ENCODE data around the gene TENM3.
"Not testable (repeated sequence)": the region's sequence is repeated elsewhere in the genome, so short reads cannot be mapped to it uniquely, and the experiment has no call there.

TENM3 gene

DNA sequence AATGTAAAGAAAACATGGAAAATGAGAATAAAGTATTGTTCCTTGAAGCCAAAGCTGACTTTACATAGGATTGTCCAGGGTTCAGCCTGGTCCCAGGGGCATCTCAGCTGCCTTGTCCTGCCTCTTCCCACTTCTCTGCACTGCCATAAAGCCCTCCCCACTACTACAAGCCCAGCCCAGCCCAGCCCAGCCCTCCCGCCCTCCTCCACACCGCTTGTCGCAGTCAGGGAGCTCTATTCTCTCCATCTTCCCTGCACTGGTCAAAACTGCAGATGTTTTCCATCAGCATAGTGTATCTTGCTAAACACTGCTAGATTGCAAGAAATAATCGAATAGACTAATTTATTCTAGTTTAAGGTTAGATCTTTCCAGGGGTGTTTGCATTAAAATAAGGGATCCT lies 100.3 kb downstream of the TENM3 start:
- no peak for DNase-seq

DNA sequence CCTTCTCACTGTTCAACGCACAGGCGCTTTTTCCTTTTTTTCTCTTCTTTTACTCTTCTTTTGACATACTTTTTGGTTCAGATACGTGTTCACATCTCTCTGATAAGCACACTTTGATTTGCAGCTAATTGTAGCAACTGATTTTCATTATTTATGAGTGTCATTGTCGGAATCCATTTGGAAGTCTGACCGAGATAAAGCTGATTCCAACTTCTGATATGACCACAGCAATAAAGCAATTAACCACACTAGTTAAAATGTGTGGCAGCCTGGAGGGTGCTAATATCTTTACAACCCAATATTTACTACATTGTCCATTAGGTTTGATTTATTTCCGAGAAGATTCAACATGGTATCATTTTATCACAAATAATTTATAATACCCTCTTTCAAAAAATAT lies 101.8 kb downstream of the TENM3 start:
- DNase-seq, result no peak

DNA sequence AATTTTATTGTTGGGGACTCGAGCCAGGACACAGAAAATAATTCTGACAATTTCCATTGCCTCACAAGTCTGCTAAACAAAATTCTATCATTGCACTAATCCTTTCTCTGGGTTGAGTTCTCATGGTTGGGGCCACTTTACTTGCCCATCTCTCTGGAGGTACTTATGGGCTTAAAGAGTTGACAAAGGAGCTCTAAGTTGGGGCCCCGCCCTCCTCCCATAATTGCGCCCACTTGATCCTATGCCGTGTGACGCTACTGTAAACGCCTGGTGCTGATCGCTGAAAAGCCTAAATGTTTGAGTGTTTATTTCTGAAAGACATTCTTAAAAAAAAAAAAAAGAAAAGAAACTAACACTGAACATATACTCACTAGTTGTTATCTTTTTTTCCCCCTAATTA lies 103.0 kb downstream of the TENM3 start:
- no peak for DNase-seq

DNA sequence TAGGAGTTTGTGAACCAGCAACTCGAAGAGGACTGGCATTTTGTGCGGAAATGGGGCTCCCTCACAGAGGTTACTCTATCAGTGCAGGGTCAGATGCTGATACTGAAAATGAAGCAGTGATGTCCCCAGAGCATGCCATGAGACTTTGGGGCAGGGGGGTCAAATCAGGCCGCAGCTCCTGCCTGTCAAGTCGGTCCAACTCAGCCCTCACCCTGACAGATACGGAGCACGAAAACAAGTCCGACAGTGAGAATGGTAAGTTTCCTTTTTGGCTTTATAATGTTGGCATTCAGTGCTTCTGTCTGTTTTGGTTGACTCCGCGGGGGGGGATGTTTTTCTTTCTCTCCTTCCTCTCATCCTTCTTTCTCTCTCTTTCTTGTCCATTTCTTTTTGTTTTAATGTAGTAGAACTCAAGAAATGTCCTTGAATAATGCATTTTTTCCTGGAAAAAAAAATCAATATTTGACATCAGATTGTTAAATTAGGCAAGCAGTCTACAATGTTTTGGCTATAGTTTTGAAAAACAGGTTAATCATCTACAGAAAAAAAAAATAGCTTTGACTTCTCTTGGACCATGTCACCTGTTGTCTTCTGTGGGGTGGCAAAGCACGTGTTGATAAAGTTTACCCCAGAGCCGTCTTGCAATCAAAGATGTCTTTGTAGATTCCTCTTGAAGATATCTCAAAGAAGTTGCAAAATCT lies 103.6 kb downstream of the TENM3 start:
- DNase-seq, result no peak

DNA sequence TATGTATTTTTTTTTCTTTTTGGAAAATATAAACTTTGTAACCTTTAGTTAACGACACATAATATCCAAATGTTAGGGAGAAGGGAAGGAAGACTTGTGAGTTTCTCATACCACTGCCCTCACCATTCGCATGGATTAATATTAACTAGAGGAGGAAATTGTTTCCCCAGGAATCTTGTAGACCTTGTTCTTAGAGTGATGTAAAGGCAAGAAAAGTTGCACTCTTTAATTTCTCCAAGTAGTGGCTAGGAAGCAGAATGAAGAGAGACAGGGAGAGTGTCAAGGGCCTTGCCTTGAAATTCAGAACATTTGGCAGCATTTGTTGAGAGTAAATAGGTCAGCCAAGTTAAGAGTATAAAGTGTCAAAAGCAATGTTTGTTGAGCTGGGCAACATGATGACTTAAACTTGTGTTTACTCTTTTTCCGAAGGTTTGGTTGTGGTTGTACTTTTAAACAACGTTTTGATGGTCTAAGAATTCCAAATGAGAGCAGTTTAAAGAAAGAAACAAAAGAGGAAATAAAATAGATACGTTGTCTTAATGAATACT lies 105.7 kb downstream of the TENM3 start:
- no peak for DNase-seq

DNA sequence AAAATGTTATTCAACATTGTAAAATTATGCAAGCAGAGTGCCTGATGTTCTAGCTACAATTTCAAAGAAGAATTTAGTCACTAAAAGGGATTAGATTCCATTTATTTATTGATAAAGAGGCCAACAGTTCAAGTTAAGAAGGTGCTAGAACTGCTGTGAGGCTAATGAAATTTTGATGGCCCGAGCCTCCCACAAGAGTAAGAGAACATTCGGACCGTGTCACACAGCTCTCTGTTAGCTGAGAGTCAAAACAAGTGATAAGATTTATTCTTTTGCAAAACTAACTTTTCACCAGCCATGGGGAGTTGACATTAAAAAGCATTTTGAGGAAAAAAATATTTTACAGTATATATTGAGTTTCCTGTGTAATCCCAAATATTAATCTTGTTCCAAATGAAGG lies 106.8 kb downstream of the TENM3 start:
- DNase-seq, result no peak

DNA sequence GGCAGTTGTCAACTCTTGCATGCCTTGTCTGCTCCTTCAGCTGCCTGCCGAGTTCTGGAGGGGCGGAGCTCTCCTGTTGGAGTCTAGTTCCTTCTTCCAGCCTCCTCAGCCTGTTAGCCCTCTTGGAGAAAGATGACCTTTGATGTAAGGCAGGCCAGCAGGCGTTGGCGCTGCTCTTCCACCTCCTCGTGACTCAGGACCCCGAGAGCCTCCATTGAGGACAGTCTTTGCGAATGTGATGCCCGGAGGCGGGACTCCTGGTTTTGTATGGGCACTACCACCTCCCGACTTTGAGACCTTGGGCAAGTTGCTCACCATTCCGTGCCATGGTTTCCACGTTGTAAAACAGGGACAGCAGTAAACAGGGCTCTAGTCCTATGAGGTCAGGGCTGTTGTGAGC lies 108.3 kb downstream of the TENM3 start:
- DNase-seq, result no peak

DNA sequence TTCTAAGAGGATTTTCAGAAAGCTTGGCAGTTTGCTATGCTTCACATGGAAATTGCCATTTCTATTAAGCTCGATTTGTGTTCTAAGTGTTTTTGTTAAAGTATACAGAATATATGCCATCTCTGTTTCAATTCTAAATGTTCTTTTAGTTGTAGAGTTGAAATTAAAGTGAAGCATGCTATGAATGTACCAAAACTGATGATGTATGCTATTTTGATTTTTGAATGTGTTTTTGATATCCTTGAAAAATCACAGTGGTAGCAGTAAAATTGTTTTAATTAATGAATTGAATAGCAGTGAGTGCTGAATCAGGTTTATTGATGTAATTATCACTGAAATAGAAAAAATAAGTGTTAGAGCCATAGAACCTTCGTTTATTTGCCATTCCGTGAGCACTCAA lies 110.9 kb downstream of the TENM3 start:
- no peak for DNase-seq

DNA sequence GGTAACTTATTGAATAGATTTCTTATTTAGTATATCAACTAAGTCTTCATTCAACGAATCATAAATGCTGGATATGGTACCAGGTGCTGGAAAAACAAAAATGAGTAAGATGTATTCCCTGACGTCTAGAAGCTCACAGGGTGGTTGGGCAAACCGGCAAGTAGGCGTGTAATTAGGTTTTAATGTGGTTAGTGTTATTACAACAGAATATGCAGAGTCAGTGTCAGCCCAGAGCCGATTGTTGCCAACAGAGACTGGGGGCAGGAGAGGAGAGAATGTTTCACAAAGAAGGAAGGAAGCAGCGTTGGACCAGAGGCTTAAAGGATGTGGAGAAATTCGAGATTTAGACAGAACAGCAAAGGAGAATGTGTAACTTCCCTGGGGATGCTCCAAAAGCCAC lies 111.7 kb downstream of the TENM3 start:
- peak; percentile 14 for DNase-seq

DNA sequence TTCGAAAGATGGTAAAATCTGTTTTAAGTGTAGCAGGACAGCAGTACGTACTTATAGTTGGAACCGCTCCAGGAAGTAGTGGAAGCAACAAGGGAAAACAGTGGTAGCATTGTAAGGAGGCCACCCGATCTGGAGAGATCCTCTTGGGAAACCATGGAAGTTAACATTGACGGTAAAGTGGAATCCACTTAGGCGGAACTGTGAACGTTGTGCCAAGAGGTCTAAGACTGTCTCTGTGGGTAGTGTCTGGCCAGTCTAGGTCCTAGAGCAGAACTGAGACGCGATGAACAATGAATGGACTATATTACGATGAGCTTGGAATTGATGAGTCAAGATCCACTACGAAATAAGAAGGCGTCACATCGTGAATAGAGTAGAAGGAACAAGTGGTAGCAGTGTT lies 124.0 kb downstream of the TENM3 start:
- DNase-seq, result no peak

DNA sequence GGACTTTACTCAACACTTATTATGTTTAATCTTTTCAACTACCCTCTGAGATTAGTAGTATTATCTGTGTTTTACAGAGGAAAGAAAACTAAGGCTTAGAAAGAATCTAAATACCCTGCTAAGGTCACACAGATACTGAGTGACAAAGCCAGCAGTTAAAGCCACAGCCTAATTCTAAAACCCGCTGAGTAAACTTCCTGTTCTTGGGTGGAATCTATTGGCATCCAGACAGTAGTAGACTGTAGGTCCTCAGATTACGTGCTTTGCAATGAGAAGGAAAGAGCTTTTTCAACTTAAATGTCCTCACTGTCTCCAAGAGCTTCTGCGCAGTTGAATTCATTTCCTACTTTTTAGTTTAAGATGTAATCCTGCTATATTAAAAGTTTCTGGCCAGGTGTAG lies 126.0 kb downstream of the TENM3 start:
- peak; percentile 42 for DNase-seq

DNA sequence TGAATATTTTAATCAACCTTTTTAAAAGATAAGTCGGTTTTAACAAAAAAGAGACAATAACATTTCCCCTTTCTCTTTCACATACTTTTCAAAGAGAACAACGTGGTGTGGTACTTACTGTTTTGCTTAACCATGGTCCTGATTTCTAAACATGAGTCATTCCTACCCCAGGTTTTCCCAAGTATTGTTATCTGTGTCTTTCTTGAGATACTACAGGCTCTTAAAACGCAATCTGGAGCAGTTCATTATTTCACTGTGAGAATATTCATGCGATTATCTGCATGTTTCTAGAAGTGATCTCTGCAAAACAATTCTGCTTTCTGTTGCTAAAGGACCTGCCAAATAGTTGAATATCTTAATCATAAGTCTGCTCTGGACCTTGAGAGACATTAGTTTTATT lies 127.3 kb downstream of the TENM3 start:
- no peak for DNase-seq

DNA sequence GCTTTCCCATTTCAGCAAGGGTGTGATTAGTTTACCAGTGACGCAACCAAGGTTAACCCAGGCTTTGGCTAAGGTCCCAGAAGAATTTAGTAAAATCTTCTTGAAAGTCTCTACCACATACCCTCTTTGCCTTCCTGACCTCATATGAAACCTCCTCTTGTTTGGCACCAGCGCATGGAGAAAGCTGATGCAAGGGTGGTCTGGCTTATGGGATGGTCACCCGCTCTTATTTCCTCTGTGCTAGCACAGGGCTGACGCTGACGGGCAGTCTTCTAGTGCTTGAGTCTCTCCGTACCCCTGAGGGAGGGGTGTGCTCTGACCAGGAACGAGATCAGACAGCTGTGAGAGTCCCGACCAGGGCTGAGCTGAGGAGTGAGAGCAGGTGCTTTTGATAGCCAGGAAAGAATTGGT lies 137.6 kb downstream of the TENM3 start:
- DNase-seq, result peak; percentile 4

DNA sequence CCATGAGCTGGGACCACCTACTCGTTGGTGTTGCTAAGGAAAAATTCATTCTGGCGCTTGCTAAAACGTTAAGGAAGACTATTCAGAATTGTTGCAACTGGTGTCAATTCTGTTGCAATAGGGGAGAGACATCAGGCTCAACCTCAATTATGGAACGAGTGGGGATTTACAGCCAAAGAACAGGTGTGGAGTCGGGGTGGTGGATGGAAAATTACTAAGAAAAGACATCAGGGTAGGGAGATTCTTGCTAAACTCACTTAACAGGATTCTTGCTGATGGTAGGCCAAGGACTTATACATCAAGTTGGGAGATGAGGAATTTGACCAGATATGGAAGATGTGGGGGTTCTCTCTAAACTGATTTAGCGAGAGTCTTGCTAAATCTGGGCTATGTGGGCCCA lies 139.7 kb downstream of the TENM3 start:
- no peak for DNase-seq

DNA sequence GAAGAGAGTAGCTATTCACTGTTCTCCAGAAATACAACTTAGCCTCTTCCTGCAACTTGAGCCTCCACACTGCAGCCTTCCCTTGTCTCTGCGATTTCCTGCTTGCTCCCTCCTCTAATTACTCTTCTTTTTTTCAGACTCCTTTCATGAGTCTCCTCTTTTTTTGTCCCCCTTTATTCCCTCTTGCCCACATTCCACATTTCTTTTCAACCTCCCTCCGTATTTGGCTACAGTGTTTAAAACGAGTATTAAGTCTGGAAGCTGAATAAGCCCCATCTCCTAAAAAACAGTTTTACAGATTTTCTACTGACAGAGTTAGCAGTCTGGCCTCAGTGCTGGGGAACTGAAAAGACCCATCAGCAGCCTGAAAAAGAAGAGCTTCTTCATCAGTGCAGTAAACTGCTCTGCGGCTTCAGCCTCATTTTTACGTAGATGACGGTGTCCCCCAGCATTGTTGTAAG lies 141.5 kb downstream of the TENM3 start:
- no peak for DNase-seq

DNA sequence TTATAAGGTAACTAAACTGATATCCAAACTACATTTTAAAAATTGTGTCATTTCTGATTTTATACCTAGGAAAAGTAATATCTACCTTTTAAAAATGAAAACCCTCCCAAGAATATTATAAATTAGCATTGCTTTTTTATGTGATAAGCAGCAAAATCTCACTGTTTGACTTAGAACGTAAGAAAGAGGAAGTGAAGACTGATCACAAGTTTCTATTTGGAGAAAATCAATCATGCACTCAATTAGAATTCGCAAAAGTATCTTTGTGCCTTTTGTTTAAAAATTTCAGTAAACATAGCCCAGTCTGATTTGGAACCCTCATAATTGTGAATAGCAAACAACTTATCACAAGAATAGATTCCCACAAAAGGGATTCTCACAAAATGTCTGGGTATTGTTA lies 142.7 kb downstream of the TENM3 start:
- no peak for DNase-seq

DNA sequence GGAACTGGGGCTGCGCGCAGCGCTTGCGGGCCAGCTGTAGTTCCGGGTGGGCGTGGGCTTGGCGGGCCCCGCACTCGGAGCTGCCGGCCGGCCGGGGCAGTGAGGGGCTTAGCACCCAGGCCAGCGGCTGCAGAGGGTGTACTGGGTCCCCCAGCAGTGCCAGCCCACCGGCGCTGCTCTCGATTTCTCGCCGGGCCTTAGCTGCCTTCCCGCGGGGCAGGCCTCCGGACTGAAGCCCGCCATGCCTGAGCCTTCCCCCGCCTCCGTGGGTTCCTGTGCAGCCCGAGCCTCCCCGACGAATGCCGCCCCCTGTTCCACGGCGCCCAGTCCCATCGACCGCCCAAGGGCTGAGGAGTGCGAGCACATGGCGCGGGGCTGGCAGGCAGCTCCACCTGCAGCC lies 143.4 kb downstream of the TENM3 start:
- not testable (repeated sequence) for DNase-seq

DNA sequence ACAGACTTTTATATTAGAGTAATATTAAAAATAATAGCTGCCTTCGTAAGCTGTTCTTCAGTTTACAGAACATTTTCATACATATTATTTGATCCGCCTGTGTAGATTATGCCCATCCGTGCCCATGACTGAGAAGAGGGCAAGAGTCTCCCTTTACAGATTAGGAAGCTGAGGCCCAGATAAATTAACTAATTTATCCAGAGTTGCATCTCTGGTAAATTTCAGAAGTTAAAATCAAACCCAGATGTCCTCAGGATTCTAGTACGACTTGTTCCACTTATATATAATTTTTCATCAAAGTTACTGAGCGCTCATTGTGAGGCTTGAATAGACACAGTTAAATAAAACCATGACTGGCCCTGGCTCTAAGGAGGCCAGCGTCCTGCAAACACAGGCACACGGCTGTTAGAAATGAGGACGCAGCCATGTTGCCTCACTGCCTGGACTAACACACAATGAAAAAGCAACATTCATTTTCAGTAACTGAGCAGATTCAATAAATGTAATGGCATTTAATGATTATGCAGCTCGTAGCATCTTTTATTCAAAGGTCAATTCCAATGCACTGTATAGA lies 148.0 kb downstream of the TENM3 start:
- no peak for DNase-seq

DNA sequence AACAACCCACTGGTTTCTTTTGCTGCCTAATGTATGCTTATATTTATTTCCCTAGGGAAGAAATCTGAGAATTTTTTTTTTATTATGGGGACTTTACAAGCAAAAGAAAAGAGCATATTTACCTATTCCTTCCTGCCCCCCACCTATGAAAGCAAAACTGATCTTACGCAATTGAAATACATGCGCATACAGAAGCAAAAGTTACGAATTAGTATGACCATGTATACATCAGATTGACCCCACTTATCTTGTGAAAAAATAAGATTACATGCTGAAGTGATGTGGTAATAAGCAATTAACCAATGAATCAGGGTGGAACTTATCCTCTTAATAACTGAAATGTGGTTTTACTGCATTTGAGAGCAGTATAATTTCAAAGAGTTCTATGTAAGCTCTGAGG lies 151.0 kb downstream of the TENM3 start:
- no peak for DNase-seq

DNA sequence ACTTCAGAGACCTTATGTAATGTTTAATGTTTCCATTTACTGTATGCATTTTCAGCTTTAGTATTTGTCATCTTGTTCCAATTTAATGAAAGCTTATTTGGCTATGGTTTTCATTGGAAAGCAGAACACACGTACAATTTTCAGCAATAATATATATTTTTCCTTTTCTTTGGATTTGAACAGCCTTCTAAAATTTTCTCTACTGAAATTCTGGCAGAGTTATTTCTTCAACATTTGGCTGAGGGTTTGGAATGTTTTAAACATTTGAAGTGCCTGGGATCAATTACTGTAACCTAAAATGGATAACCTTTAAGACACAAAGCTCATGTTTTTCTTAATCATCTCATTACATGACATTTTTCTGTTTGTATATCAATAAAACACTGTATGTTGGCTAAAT lies 156.9 kb downstream of the TENM3 start:
- DNase-seq, result no peak

DNA sequence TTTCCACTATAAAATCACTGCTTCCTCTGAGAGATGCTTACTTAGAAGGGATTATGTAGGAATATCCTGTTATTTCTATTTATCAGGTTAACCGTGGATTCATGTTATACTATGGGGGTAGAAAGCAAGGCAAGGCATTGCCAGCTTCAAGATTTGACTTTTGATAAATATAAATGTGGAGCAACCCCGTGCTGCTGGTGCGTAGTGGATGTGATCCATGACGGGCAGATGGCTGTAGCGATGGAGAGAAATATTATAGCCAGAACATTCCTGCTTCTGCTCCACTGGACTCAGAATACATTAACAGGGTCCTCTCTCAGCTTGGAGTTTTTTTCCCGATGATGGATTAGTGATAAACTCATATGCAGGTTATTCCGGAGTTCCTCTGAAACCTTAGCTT lies 157.6 kb downstream of the TENM3 start:
- no peak for DNase-seq

DNA sequence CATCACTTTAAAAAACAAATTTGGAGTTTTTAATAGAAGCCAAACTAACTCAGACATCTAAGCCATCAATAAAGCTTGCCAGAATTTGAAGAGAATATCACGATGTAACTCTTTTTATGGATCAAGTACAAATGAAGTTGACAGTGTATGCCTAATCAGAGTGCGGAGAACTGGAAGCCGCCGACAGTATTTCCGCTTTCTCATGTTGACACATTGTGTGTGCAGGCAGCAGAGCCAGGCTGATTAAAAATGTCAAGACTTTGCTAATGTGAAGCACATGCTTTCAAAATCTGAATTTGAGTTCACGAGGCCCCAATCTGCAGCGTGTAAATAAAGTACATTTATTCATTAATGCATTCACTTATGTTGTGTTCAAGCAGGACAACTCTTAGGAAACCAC lies 161.2 kb downstream of the TENM3 start:
- DNase-seq, result peak; percentile 34

DNA sequence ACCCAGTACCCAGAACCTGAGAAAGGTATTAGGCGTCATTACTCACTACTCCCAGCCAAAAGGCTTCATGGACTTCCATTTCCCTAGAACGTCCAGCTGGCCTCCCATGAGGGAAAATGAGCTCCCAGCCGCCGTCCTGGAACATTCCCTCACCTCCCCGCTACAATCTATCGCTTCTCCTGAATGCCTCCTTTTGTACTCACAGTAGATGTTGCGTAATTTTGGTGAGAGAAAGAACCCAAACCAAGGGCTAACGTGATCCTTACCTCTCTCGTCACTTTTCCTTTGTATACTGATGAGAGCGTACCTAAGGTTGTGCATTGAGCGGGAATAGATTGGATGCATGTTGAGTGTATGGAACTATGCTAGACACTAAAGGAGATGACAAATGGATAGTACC lies 161.9 kb downstream of the TENM3 start:
- no peak for DNase-seq

DNA sequence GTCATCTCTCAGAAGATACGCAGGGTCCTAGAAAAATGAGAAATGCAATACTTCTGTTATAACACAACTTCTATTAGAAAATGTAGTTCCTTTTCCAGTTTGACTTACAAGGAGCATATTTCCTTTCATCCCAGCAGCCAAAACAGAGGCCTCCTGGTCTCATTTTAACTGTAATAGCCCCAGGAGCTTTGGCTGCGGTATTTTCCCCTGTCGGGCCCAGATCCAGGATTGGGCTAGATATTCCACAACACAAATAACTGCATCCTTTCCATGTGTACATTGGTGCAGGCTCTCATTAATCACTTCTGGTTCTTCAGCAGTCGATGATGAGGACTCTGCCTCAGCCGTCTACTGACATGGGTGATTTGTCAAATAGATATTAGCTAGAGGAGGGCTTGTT lies 166.1 kb downstream of the TENM3 start:
- DNase-seq, result no peak

DNA sequence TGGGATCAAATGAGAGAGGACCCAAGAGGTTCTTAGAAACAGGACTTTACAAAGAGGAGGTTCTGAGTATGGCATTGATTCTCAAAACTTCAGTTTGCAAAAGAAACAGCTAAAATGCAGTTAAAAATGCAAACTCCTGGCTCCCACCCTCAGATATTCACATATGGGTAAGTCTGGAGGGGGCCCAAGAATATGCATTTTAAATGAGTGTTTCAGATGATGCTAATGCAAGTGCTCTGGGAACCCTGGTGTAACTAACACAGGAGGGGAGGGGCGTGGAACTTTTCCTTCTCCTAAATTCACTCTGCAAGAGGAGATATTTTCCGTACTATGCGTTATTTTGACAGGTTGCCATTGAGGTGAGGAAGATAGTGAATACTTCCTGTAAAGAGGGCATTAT lies 168.2 kb downstream of the TENM3 start:
- DNase-seq, result no peak
